Uterus (tissue), 4 donors: Measurements from ENCODE around the gene HGS. TPM values are rescaled to one million over a fixed set of nuclear protein-coding genes. Genes with fewer than 3 reads are reported as not detected.

Source experiments
- DNase-seq, 2 donors: peaks; one replicate each; pipeline ENCODE4 v3.0.0-alpha.2; 2019 to 2020
- H3K27ac ChIP-seq, 2 donors: fragments of 200-600 bp; sonication (generic); 1 replicate in 1 of 2; 2 replicates in 1 of 2; pipeline ENCODE4 v1.5.1; 2016 to 2018
- H3K27me3 ChIP-seq, 2 donors: fragments of 200-600 bp; sonication (generic); one replicate each; pipeline ENCODE4 v1.5.1; 2018 to 2019; ENCODE audit warnings: control low read depth in 1 of 2
- H3K36me3 ChIP-seq, 2 donors: fragments of 200-600 bp; sonication (generic); one replicate each; pipeline ENCODE4 v1.5.1; 2019; ENCODE audit warnings: control low read depth in 1 of 2
- H3K4me1 ChIP-seq, 2 donors: fragments of 200-600 bp; sonication (generic); one replicate each; pipeline ENCODE4 v1.5.1; 2018 to 2019; ENCODE audit warnings: control low read depth in 1 of 2
- H3K4me3 ChIP-seq, 2 donors: fragments of 200-600 bp; sonication (generic); 1 replicate in 1 of 2; 2 replicates in 1 of 2; pipeline ENCODE4 v1.5.1; 2018 to 2019; ENCODE audit warnings: mild to moderate bottlenecking in 1 of 2
- H3K9me3 ChIP-seq, 2 donors: fragments of 200-600 bp; sonication (generic); one replicate each; pipeline ENCODE4 v1.5.1; 2019; ENCODE audit warnings: control low read depth in 1 of 2
- POLR2A ChIP-seq, 2 donors: fragments of 450-650 bp; IDR thresholded peaks; one replicate each; pipeline ENCODE4 v1.6.1; 2016; ENCODE audit warnings: antibody characterized with exemption in 2 of 2, mild to moderate bottlenecking in 1 of 2, moderate library complexity in 1 of 2
- intact Hi-C: fragments of 100-400 bp; cut with DNase I; formaldehyde crosslinking; loops from one replicate; pipeline ENCODE4 v1.15.1; 2023; ENCODE audit warnings: low total_unique reads
- total RNA-seq, 4 donors: library from RNA; depleted of rRNA in 3 of 4; stranded (reverse); fragments of >200 nt in 3 of 4; gene quantifications; one replicate each; pipeline versions ENCODE4 v1.1.0 to v1.2.4, GENCODE V29; 2014 to 2023
- TF ChIP-seq, protein P1 (sequence below), 4 experiments: fragments of 200-600 bp in 2 of 4; fragments of 450-650 bp in 2 of 4; sonication (generic) in 2 of 4; IDR thresholded peaks; one replicate each; pipeline ENCODE4 v1.5.1; 2016 to 2019; ENCODE audit warnings: antibody characterized with exemption in 4 of 4, mild to moderate bottlenecking in 2 of 4, moderate library complexity in 1 of 4
- donor health status: DM: yes; HTN: yes; CAD: no.

Gene HGS
- total RNA-seq, 4 donors from 2014 or later = 21.0 to 121 (median 72.5) TPM

DNA sequence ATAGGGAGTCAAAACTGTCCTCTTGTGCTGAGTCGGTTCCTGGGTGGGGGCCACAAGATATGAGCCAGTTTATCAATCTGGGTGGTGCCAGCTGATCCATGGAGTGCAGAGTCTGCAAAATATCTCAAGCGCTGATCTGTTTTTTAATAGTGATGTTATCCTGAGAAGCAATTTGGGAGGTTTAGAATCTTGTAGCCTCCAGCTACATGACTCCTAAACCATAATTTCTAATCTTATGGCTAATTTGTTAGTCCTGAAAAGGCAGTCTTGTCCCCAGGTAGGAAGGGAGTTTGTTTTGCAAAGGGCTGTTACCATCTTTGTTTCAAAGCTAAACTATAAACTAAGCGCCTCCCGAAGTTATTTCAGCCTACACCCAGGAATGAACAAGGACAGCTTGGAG is 45.1 kb upstream of the HGS start:
- Histone ChIP-seq H3K27me3 (no peaks in the 10 kb centered on the region), H3K27ac (no peak overlapping the region), H3K36me3 (no peaks in the 10 kb centered on the region), H3K4me1 (peaks cover 0 to 11% of the 10 kb centered on the region in 2 donors), H3K4me3 (no peak overlapping the region), H3K9me3 (no peaks in the 10 kb centered on the region)
- DNase-seq = no peak
- TF ChIP-seq POLR2A (IDR thresholded peaks at IDR 0.05) = no peak
- TF ChIP-seq, protein P1, sequence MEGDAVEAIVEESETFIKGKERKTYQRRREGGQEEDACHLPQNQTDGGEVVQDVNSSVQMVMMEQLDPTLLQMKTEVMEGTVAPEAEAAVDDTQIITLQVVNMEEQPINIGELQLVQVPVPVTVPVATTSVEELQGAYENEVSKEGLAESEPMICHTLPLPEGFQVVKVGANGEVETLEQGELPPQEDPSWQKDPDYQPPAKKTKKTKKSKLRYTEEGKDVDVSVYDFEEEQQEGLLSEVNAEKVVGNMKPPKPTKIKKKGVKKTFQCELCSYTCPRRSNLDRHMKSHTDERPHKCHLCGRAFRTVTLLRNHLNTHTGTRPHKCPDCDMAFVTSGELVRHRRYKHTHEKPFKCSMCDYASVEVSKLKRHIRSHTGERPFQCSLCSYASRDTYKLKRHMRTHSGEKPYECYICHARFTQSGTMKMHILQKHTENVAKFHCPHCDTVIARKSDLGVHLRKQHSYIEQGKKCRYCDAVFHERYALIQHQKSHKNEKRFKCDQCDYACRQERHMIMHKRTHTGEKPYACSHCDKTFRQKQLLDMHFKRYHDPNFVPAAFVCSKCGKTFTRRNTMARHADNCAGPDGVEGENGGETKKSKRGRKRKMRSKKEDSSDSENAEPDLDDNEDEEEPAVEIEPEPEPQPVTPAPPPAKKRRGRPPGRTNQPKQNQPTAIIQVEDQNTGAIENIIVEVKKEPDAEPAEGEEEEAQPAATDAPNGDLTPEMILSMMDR (IDR thresholded peaks at IDR 0.05) = no peak
- intact Hi-C loops = no loop called here

DNA sequence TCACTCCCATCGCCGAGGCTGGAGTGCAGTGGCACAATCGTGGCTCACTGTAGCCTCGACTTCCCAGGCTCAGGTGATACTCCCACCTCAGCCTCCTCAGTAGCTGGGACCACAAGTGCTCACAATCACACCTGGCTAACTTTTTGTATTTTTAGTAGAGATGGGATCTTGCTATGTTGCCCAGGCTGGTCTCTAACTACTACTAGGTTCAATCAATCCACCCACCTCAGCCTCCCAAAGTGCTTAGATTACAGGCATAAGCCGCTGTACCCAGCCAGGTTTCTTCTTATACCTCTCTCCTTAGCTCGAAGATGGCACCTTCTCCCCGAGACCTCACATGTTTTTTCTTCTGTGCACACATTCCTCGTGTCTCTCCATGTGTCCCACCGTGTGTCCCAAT is 43.8 kb upstream of the HGS start:
- TF ChIP-seq POLR2A (IDR thresholded peaks at IDR 0.05) = no peak
- TF ChIP-seq, protein P1 (IDR thresholded peaks at IDR 0.05) = no peak
- no peaks in the 10 kb centered on the region for H3K9me3 ChIP-seq
- DNase-seq = no peak
- H3K4me1 ChIP-seq = peaks cover 0 to 5% of the 10 kb centered on the region in 2 donors
- no peak overlapping the region for H3K4me3 ChIP-seq
- H3K36me3 ChIP-seq = no peaks in the 10 kb centered on the region
- H3K27me3 ChIP-seq = no peaks in the 10 kb centered on the region
- intact Hi-C loops = no loop called here
- H3K27ac ChIP-seq = no peak overlapping the region

DNA sequence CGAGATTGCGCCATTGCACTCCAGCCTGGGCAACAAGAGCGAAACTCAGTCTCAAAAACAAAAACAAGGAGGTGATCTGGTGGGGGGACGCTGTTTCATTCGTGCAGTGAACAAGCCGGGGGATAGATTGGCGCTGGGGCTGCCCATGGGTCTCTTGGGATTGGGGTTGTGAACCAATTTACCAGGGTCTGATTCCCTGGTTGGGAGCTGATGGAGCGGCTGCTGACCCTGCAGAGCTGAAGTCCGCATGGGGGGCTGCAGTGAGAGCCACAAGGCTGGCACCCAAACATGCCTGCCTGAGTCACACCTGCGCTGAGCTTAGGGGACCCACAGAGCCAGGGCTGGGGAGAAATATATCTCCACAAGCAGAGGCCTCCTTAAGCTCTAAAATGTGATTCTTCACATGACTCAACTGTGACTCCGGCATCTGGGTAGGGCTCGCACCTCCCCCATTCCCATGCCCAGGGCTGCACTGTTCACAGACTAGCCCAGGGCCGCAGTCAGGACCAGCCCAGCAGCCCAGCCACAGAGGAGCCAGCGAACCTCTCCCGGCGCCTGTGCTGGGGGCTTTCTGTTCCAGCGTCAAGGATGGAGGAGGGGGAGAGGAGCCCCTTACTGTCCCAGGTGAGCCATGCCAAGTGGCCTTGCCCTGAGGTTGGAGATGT is 41.9 kb upstream of the HGS start:
- H3K4me3 ChIP-seq = no peak overlapping the region
- DNase-seq = no peak
- no peak overlapping the region for H3K27ac ChIP-seq
- no peaks in the 10 kb centered on the region for H3K27me3 ChIP-seq
- intact Hi-C loops = no loop called here
- H3K4me1 ChIP-seq = no peaks in the 10 kb centered on the region
- no peaks in the 10 kb centered on the region for H3K9me3 ChIP-seq
- TF ChIP-seq, protein P1 (IDR thresholded peaks at IDR 0.05) = no peak
- TF ChIP-seq POLR2A (IDR thresholded peaks at IDR 0.05) = no peak
- H3K36me3 ChIP-seq = no peaks in the 10 kb centered on the region

DNA sequence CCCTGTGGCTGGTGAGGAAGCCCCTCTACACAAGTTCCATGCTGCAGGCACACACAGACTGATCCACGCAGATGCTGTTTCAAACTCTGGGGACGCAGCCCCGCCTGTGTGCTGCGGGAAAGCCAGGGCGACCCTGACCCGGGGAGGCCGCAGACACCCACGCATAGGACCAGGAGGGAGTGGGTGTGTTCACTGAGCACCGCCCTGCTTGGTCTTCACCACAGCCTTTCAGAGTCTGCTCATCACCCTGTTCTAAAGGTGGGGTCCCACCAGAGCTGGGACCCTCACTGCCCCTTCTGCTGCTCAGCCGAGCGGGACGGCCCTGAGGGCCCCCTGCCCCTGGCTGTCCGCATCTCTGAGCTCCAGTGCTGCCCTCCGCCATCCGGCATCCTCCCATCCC is 39.3 kb upstream of the HGS start:
- intact Hi-C loops = no loop called here
- no peak overlapping the region for H3K4me3 ChIP-seq
- no peaks in the 10 kb centered on the region for H3K36me3 ChIP-seq
- H3K9me3 ChIP-seq = peaks cover 0 to 8% of the 10 kb centered on the region in 2 donors
- no peak for TF ChIP-seq POLR2A (IDR thresholded peaks at IDR 0.05)
- TF ChIP-seq, protein P1 (IDR thresholded peaks at IDR 0.05) = no peak
- DNase-seq = no peak
- H3K27me3 ChIP-seq = peaks cover 0 to 10% of the 10 kb centered on the region in 2 donors
- H3K4me1 ChIP-seq = no peaks in the 10 kb centered on the region
- H3K27ac ChIP-seq = no peak overlapping the region

DNA sequence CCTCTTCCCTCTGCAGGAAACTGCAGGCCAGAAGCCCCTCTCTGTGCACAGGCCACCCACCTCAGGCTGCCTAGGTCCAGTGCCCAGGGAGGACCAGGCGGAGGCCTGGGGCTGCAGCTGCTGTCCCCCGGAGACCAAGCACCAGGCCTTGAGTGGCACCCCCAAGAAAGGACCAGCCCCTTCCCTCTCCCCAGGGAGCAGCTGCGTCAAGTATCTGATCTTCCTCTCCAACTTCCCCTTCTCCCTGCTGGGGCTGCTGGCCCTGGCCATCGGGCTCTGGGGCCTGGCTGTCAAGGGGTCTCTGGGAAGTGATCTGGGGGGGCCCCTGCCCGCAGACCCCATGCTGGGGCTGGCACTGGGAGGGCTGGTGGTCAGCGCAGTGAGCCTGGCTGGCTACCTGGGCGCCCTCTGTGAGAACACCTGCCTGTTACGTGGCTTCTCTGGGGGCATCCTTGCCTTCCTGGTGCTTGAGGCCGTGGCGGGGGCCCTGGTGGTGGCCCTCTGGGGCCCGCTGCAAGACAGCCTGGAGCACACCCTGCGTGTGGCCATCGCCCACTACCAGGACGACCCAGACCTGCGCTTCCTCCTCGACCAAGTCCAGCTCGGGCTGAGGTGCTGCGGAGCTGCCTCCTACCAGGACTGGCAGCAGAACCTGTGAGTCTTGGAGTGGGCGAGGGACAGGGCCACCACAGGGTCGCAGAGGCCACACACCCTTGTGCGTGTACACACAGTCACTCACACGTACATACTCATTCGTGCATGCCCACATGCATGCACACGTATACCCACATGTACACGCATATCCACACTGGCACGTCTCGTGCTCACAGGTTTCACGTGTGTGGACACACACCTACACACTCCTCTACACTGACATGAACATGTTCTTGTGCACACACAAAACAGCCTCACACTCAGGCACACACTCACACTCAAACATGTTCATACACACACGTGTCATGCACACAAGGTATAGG is 38.5 kb upstream of the HGS start:
- no peaks in the 10 kb centered on the region for H3K4me1 ChIP-seq
- no peaks in the 10 kb centered on the region for H3K36me3 ChIP-seq
- no peak for TF ChIP-seq POLR2A (IDR thresholded peaks at IDR 0.05)
- TF ChIP-seq, protein P1 (IDR thresholded peaks at IDR 0.05) = no peak
- intact Hi-C loops = no loop called here
- H3K27me3 ChIP-seq = peaks cover 3 to 18% of the 10 kb centered on the region in 2 donors
- peaks cover 0 to 8% of the 10 kb centered on the region in 2 donors for H3K9me3 ChIP-seq
- no peak overlapping the region for H3K4me3 ChIP-seq
- no peak for DNase-seq
- H3K27ac ChIP-seq = no peak overlapping the region
